ENCODE results near the gene PKNOX1. TPM values are rescaled to one million over a fixed set of nuclear protein-coding genes. Genes with fewer than 3 reads are reported as not detected.

The PKNOX1 gene
- total and polyA plus RNA-seq, 2 experiments from 2014 or later = 29.9 to 76.7 TPM

GRCh38 chr21:43031121-43031619 is 56.8 kb downstream of the PKNOX1 start:
- Mint-ChIP-seq H3K4me3 (no peak overlapping the region), H3K4me1 (no peaks in the 10 kb centered on the region), H3K9me3 (no peaks in the 10 kb centered on the region), H3K27ac (peak overlapping the region; percentile 70; the same call in 1 of the 2 replicates), H3K27me3 (ENCODE audit: insufficient read depth, low read depth, poor library complexity) (peaks cover 4% of the 10 kb centered on the region), H3K36me3 (ENCODE audit: low read depth) (peaks cover 53% of the 10 kb centered on the region)
- H3K4me2 ChIP-seq = no peak overlapping the region
- ATAC-seq = no peak
- H3K4me1 ChIP-seq (ENCODE audit: insufficient read depth) = no peaks in the 10 kb centered on the region
- H3K27ac ChIP-seq (ENCODE audit: low read depth) = peak overlapping the region; percentile 33; the same call in 1 of the 2 replicates
- TF ChIP-seq EZH2phosphoT487 (IDR thresholded peaks at IDR 0.05; ENCODE audit: unreplicated experiment) (no peak), ZNF114 (CRISPR knock-in tag; IDR thresholded peaks at IDR 0.05) (no peak)
- no peak overlapping the region for H3K4me3 ChIP-seq
- H4K20me1 ChIP-seq (replicated peaks; ENCODE audit: insufficient read depth) = no peaks in the 10 kb centered on the region
- no peak overlapping the region for H2AFZ ChIP-seq
- no peaks in the 10 kb centered on the region for H3K27me3 ChIP-seq (ENCODE audit: insufficient read depth)
- peaks cover 3% of the 10 kb centered on the region for H3K36me3 ChIP-seq (ENCODE audit: insufficient read depth)
- H3K9me2 ChIP-seq (ENCODE audit: insufficient read depth) = no peaks in the 10 kb centered on the region
- no peaks in the 10 kb centered on the region for H3K79me2 ChIP-seq (replicated peaks; ENCODE audit: insufficient read depth)
- DNase-seq (ENCODE audit: low spot score) = no peak
- H3F3A ChIP-seq (replicated peaks; ENCODE audit: low read depth) = 0 out of 2 replicates have a peak, but pooled peaks cover 11% of the 10 kb centered on the region

GRCh38 chr21:43034101-43034500 is 59.7 kb downstream of the PKNOX1 start:
- Mint-ChIP-seq H3K9me3 (no peaks in the 10 kb centered on the region), H3K27me3 (ENCODE audit: insufficient read depth, low read depth, poor library complexity) (peaks cover 6% of the 10 kb centered on the region), H3K27ac (no peak overlapping the region), H3K4me1 (no peaks in the 10 kb centered on the region), H3K4me3 (no peak overlapping the region), H3K36me3 (ENCODE audit: low read depth) (peaks cover 33% of the 10 kb centered on the region)
- no peaks in the 10 kb centered on the region; the same call in none of the 2 replicates for H3K36me3 ChIP-seq (ENCODE audit: insufficient read depth)
- 0 out of 2 replicates have a peak, but pooled peaks cover 4% of the 10 kb centered on the region for H3F3A ChIP-seq (replicated peaks; ENCODE audit: low read depth)
- ATAC-seq (no peak), DNase-seq (ENCODE audit: low spot score) (no peak)
- H3K27me3 ChIP-seq (ENCODE audit: insufficient read depth) = no peaks in the 10 kb centered on the region
- no peak overlapping the region for H2AFZ ChIP-seq
- H4K20me1 ChIP-seq (replicated peaks; ENCODE audit: insufficient read depth) = no peaks in the 10 kb centered on the region
- H3K4me1 ChIP-seq (ENCODE audit: insufficient read depth) = no peaks in the 10 kb centered on the region
- no peak overlapping the region for H3K4me2 ChIP-seq
- no peaks in the 10 kb centered on the region for H3K79me2 ChIP-seq (replicated peaks; ENCODE audit: insufficient read depth)
- no peaks in the 10 kb centered on the region for H3K9me2 ChIP-seq (ENCODE audit: insufficient read depth)
- no peak overlapping the region for H3K4me3 ChIP-seq
- H3K27ac ChIP-seq (ENCODE audit: low read depth) = no peak overlapping the region
- TF ChIP-seq CTCF (conservative IDR thresholded peaks at IDR 0.05; ENCODE audit: low read depth in 2 of 2) (no peak), EZH2 (IDR thresholded peaks at IDR 0.05; ENCODE audit: low read depth, unreplicated experiment) (no peak), JUNB (IDR thresholded peaks at IDR 0.05; ENCODE audit: unreplicated experiment) (no peak), REST (IDR thresholded peaks at IDR 0.05; ENCODE audit: unreplicated experiment) (no peak), STAT1 (IDR thresholded peaks at IDR 0.05; ENCODE audit: unreplicated experiment) (no peak), ZNF114 (CRISPR knock-in tag; IDR thresholded peaks at IDR 0.05) (no peak), NANOG (IDR thresholded peaks at IDR 0.05; ENCODE audit: borderline replicate concordance) (no peak), ETS1 (IDR thresholded peaks at IDR 0.05) (no peak), EZH2phosphoT487 (IDR thresholded peaks at IDR 0.05; ENCODE audit: unreplicated experiment) (no peak), CREB1 (CRISPR knock-in tag; IDR thresholded peaks at IDR 0.05; ENCODE audit: low read depth) (no peak), POLR2AphosphoS5 (IDR thresholded peaks at IDR 0.05; ENCODE audit: low read depth) (no peak)

All from GM23338 (cell line).